LoVo (cell line): ENCODE data around the gene EFCAB11.
"Not testable (repeated sequence)": the region's sequence is repeated elsewhere in the genome, so short reads cannot be mapped to it uniquely, and the experiment has no call there.

Experiments
- DNase-seq: peaks from one replicate; pipeline ENCODE4 v3.0.0-alpha.2; 2016; ENCODE audit warnings: low spot score

Gene EFCAB11

DNA sequence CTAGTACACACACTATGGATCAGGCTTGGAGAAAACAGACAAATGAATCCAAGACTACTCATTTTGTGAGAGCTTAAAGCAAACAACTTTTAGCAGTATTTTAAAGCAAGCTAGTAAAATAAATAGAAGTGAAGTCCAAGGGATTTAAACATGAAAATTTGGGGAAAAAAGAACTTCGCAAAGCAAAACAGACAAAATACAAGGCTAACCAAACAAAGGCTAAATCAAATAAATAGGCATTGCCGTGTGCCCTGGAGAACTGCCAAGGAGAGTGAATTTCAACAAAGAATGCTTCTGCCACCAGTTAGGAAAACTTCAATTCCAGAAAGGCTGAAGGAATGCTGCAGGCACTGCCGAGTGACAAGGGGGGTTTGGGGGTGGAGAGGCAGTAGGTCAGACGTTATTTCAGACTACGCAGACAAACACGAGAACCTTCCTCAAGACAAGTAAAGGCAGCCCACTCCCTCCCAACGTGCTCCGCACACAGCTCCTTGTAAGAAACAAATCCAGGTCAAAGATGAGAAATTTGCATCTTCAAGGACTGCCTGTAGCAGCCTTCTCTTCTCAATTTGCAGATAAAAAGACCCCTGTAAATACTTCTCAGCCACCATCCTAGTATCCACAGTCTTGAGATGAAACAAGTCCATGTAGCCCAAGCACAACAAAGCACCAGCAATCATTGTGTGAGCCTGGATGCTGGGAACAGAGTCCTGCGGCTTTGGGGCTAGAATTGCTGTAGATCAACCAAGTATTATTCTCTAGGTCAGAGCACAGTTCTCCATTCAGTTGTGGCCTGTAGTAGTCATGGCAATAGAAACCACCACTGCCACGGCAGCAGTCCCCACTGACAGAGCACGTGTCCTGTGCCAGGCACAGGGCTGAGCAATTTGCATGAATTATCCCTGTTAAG lies 43.3 kb downstream of the EFCAB11 start:
- DNase-seq: peak; percentile 22

GRCh38 chr14:89910691-89911009 lies 43.9 kb downstream of the EFCAB11 start:
- DNase-seq: peak; percentile 37

DNA sequence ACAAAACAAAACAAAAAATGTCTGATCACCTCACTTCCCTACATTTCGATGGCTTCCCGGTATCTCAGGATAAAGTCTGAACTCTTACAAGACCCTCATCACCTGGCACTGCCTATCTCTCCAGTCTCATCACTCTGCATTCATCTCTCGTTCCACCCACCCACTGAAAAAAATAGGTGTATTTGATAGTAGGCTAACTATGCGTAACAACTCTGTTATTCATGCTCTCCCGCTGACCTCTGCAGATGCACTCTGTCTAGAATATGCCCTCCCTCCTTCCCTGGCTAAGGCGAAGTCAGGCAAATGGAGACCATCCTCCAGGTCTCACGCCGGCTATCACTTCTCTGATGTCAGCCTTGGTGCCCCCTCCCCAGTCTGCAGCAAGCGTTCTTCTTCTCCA lies 44.9 kb downstream of the EFCAB11 start:
- DNase-seq: no peak

DNA sequence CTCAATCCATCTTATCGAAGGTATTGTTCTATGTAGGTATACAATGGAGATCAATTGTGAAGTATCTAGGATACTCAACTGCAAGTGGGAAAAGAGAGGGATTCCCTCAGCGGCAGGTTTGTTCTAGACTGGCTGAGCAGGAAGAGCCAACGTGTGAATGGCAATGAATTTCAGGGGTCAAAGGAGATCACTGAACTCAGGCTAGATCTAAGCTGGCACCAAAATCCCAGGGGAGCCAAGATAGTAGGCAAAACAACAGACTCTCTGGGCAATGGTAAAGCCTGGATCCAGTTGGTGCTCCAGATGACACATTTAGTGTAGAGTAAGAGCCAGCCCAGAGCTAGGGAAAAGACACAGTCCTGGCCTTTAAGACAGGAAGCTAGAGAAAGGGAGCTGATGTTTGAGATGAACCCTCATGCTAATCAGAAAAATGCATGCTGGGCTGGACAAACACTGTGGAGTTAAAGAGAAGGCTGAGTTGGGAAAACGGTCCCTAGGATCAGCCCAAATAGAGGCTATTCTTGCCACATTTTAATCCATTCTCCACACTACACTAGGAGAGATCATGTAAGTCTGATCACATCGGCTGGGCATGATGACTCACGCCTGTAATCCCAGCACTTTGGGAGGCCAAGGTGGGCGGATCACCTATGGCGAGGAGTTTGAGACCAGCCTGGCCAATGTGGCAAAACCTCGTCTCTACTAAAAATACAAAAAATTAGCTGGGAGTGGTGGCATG lies 45.6 kb downstream of the EFCAB11 start:
- DNase-seq: no peak

DNA sequence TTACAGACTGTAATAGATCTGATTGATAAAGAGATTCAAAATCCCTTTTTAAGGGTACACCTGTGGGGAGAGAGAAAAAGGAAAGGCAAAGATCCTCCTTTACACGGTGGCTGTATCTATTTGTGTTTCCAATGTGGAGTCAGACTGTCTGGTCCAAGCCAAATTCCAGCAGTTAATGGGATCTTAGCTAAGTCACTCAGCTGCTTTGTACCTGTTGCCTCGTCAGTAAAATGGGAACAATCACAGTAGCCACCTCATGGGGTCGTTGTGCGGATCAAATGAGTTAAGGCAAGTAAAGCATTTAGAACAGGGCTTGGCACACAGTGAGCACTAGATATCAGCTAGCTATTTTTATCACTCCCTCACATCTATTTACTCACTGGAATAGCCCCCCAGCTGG lies 46.9 kb downstream of the EFCAB11 start:
- no peak for DNase-seq

- no peak for DNase-seq
Observed at GRCh38 chr14:89906000-89906399, 48.5 kb downstream of the EFCAB11 start.

DNA sequence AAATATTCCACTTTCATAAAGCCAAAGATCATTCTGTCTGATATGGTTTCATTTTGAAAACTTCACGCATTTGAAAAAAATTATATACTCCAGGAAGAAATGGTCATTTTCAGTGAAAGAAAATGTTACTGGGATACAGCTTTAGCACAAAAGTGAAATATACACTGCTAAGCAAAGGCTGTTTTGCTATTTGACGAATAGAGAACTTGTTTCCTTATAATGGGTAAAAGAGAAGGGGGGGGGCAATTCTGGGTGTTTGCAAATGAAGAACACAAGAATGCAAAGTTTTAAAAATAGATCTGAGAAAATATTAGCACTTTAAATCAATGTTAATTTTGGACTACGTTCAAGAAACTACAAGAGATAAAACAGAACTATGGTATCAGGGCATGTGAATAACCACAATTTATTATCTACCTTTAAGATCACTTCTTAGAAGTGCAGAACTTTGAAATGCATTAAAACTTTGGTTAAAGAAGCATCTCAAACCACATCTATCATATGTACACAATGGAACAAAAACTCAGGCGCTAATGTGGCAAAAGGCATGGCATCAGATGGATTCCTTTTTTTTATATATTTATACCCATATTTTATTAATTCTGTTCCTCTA lies 51.1 kb downstream of the EFCAB11 start:
- no peak for DNase-seq

DNA sequence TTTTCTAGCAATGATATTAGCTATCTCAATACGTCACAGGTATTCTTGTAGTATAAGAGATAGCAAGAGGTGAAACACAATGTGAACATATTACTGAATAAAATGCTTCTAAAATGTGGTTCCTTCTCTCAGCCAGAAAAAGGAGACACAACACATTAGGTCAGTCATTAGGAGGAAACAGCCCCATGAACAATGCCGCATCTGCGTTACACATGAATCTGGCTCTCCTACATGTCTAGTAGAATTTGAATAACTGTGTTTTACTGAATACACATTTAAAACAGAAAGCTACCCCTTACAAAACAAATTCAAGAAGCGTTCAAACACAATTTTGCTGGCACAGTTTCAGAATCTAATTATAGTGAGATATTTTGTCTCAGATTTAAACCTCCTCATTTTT lies 51.6 kb downstream of the EFCAB11 start:
- DNase-seq: no peak

GRCh38 chr14:89900802-89901201 lies 53.7 kb downstream of the EFCAB11 start:
- DNase-seq: no peak

GRCh38 chr14:89899917-89900663 lies 54.4 kb downstream of the EFCAB11 start:
- peak; percentile 10 for DNase-seq

GRCh38 chr14:89899291-89899690 lies 55.2 kb downstream of the EFCAB11 start:
- no peak for DNase-seq

GRCh38 chr14:89893388-89893787 lies 61.1 kb downstream of the EFCAB11 start:
- DNase-seq: not testable (repeated sequence)

- no peak for DNase-seq
Observed at GRCh38 chr14:89892953-89893352, 61.6 kb downstream of the EFCAB11 start.

DNA sequence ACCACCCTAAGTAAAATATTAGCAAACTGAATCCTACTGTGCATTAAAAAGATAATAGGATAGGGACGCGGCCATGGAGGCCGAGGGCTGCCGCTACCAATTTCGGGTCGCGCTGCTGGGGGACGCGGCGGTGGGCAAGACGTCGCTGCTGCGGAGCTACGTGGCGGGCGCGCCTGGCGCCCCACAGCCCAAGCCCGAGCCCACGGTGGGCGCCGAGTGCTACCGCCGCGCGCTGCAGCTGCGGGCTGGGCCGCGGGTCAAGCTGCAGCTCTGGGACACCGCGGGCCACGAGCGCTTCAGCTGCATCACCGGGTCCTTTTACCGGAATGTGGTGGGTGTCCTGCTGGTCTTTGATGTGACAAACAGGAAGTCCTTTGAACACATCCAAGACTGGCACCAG lies 62.8 kb downstream of the EFCAB11 start:
- not testable (repeated sequence) for DNase-seq

DNA sequence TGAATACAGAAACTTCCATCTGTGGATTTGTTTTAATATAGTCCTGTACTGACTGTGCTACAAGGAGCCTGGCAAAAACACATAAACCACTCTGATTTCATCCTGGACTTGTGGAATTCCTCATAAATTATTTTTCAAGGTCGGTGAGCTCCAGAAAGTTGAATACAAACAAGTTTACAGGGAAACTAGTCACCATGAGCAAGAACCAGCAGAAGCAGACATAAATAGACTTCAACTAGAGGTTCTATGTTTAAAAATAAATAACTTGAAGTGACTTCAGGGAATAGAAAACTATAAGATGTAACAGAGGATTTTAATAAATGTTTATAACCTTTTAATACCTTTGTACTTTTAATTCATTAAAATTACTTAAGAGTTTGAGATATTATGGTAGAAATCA lies 63.5 kb downstream of the EFCAB11 start:
- no peak for DNase-seq

- DNase-seq: no peak
Observed at GRCh38 chr14:89890589-89890988, 63.9 kb downstream of the EFCAB11 start.

DNA sequence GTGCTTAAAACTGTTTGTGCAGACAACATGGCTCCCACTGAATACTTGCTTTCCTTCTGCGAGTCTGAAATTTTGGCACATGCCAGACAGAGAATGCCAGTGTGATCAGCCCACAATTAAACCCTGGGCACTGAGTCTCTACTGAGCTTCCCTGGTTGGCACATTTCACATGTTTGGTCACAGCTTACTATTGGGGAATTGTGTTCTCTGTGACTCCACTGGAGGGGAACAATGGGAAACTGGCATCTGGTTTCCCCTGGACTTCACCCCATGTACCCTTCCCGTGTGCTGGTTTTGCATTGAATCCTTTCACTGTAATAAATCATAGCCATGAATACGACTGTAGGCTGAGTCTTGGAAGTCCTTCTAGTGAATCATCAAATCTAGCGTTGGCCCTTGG lies 64.9 kb downstream of the EFCAB11 start:
- no peak for DNase-seq

GRCh38 chr14:89884761-89885160 lies 69.8 kb downstream of the EFCAB11 start:
- DNase-seq: no peak

- DNase-seq: no peak
Observed at GRCh38 chr14:89881839-89882238, 72.7 kb downstream of the EFCAB11 start.

- DNase-seq: not testable (repeated sequence)
Observed at GRCh38 chr14:89874091-89874490, 80.4 kb downstream of the EFCAB11 start.

GRCh38 chr14:89870316-89870715 lies 84.2 kb downstream of the EFCAB11 start:
- no peak for DNase-seq

GRCh38 chr14:89869606-89870005 lies 84.9 kb downstream of the EFCAB11 start:
- DNase-seq: no peak
